CD4-positive, alpha-beta T cell treated with Interleukin-4 for 4 hours (primary cell): Measurements from ENCODE around the gene ZNF783.
"Not testable (repeated sequence)": the region's sequence is repeated elsewhere in the genome, so short reads cannot be mapped to it uniquely, and the experiment has no call there.

Experiments
- DNase-seq: peaks from one replicate; pipeline ENCODE4 v3.0.0-alpha.2; 2020

Gene ZNF783

DNA sequence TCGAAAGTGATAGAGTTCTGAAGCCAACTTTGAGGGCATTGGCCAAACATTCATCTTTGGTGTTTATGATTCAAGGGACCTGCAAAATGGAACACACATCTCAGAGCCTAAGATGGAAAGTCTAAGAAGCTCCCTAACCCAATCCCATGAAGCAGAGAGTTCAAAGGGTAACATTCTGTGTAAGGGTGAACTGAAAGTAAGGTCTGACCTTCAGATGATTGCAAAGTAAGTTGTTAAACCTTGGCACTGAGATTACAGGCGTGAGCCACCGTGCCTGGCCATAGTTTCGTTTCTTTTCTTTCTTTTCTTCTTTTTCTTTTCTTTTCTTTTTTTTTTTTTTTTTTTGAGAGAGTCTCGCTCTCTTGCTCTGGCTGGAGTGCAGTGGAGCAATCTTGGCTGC, 20.3 kb upstream of the ZNF783 start:
- DNase-seq = no peak

DNA sequence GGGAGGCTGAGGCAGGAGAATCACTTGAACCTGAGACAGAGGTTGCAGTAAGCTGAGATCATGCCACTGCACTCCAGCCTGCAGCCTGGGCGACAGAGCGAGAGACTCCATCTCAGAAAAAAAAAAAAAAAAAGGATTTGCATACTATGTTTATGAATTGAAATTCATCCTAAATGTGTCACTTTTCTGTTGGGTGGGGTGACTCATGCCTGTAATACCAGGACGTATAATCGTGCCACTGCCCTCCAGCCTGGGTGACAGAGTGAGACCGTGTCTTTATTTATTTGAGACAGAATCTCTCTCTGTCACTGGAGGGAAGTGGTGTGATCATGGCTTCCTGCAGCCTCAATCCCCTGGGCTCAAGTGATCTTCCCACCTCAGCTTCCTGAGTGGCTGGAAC, 16.8 kb upstream of the ZNF783 start:
- DNase-seq = peak; percentile 18

DNA sequence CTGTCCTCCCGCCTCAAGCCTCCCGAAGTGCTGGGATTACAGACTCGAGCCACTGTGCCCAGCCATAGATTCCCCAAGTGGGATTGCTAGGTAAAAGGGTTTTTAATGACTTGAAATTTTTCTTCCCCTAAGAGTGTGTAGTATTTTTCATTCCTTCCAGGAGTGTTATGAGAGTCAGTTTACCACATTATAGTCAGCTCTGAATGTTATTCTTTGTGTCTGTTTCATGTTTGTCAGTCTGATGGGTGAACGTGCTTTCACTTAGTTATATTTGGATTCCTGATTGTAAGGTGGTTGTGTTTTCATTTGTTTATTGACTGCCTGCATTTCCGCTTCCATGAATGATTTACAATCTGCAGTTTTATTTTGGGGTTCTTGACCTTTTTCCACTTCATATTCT, 16.3 kb upstream of the ZNF783 start:
- DNase-seq = no peak

DNA sequence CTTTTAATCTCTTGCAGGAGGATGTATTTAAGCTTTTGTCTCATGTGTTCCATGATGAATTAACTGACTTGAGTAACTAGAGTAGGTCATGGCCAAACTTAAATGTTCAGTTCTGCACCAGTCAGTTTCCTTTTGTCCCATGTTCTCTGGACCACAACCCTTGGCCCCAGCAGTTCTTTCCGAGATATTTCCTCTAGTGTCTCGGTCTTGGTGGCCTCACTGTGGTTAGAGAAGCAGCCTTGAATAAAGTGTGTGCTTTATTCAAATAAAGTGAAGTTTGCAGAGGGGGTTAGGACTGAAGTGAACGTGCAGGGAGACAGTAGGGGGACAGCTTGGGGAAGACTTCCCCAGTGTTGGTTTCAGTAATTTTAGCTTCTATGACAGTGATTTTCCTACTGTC, 13.2 kb upstream of the ZNF783 start:
- DNase-seq = no peak

DNA sequence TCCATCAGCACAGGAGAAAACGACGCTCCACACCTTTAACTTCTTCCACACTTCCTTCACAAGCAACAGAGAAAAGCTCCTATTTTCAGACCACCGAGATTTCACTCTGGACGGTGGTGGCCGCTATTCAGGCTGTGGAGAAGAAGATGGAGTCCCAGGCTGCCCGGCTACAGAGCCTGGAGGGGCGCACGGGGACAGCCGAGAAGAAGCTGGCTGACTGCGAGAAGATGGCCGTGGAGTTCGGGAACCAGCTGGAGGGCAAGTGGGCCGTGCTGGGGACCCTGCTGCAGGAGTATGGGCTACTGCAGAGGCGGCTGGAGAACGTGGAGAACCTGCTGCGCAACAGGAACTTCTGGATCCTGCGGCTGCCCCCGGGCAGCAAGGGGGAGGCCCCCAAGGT, 11.8 kb upstream of the ZNF783 start:
- not testable (repeated sequence) for DNase-seq

DNA sequence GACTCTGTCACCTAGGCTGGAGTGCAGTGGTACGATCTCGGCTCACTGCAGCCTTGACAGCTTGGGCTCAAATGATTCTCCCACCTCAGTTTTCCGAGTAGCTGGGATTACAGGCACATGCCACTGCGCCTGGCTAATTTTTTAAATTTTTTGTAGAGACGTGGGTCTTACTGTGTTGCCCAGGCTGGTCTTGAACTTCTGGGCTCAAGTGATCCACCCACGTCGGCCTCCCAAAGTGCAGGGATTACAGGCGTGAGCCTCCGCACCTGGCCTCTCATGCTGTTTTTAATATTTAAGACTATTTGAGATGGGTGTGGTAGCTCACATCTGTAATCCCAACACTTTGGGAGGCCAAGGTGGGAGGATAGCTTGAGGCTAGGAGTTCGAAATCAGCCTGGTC, 10.5 kb upstream of the ZNF783 start:
- DNase-seq = not testable (repeated sequence)

DNA sequence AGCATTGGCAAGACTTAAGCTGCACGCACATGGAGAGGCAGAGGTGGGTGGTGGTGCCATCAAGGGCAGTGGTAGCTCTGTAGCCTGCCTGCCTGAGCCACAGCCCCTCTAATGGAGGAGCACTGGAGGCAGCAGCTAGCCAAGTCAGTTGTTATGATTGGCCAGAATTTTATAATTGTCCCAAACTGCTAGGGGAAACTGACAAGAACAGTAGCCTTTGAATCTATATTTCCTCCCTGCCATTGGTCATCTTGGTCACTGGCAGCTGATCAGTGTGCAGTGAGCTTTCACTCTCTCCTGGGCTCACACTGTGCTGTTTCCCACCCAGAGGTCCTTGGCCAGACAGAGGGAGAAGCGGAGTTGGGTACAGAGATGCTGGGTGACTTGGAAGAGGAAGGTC, 9.6 kb upstream of the ZNF783 start:
- no peak for DNase-seq

DNA sequence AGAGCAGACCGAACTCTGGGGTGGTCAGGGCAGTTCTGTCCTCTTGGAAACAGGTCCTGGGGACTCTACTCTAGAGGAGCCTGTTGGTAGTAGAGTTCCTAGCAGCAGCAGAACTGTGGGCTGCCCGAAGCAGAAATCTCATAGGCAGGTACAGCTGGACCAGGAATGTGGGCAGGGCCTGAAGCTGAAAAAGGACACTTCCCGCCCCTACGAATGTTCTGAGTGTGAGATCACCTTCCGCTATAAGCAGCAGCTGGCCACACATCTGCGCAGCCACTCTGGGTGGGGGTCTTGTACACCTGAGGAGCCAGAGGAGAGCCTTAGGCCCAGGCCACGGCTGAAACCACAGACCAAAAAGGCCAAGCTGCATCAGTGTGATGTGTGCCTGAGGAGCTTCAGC, 8.3 kb upstream of the ZNF783 start:
- DNase-seq = no peak

DNA sequence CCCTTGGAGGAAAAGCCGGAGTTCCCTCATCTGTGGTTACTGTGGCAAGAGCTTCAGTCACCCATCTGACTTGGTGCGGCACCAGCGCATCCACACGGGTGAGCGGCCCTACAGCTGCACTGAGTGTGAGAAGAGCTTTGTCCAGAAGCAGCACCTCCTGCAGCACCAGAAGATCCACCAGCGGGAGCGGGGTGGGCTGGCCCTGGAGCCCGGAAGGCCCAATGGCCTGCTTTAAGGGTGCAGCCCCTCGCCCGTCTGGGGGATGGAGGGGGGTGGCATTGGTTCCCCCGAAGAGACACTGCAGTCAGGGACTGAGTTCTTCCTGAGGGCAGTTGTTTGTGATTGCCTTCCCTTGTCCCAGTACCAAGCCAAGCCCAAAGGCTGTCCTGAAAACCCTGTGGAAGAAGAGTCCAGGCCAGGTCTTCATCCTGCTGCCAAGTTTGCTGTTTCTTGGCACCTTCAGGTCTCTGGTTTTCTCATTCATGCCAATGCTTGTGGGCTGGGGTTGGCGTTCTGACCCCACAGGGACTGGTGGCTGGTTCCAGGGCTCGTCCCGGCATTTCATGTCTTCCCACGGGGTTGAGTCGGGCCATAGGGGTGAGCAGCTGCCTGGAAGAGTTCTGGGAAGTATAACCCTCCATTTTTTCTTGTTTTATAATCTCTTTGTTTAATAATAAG, 7.7 kb upstream of the ZNF783 start:
- no peak for DNase-seq

DNA sequence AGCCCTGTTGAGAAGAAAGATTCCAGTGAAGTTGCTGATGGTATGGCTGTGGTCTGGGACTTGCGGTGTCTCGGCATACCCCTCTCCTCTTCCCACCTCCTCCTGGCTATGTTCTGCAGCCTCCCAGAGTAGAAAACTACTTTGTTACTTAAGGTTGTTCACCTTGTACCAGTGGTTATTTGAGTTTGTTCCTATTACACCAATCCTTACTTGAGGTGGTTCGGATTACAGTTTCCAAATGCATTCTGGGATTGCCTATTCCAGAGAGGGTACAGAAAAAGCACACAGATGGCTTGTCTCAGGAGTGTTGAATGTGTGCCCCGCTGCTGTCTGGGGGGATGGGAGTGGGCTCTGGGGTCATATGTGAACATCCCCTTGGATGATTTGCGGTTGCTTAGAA, 6.8 kb upstream of the ZNF783 start:
- no peak for DNase-seq

DNA sequence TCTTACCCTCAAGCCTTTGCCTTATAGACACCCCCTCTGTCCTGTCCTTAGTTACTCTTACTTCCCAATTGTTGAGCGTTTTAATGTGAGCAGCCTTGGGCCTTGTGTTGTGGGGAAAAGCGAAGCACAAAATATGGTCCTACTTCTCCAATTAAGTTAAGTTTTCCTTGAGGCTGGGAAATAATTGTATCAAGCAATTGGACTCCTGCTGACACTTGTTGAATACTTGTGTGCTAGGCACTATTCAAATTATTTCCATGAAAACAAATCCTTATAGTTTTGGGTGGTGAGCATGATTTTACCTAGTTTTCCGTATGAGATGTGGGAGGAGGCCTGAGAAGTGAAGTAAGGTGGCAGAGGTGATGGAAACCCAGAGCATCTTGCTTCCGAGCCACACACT, 5.4 kb upstream of the ZNF783 start:
- no peak for DNase-seq

DNA sequence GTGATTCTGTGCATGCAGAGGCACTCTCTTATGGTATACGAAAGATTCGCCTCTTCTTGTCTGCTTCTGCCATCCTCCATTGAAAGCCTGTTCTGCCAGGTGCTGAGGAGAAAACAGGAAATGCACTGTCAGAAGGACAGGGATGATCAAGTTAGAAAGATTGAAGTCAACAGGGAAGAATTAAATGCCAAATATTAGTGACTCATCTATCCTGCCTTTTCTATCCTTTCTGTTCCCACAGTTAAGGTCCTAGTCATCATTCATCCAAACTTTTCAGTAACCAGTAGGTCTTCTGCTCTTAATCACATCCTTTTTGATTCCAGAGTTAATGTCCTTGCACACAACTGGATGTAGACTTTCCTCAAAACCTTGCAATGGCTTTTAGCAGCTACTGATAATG, 4.8 kb upstream of the ZNF783 start:
- no peak for DNase-seq

DNA sequence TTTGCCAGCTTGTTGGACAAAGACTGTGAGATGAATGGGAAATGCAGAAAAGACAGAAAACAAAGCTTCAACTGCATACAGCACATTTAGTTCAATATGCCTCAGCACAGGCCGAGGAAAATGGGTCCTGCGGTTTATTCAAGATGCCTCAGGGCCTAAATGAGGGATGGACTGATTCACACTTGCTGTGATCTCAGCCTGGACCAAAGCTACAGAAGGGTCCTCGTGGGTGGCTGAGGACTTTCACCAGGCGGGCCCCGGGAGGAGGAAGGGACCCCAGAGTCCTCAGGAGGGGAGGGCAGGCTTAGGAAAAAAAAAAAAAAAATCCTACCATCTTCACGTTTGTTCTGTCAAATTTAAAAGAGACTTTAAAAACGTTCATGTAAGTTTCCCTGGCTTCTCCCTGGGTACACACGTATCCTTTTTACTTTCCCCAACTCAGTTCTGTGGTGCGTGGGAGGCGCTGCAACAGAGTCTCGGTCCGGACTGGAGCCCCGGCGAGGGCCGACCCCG, 624 bp upstream of the ZNF783 start:
- no peak for DNase-seq

DNA sequence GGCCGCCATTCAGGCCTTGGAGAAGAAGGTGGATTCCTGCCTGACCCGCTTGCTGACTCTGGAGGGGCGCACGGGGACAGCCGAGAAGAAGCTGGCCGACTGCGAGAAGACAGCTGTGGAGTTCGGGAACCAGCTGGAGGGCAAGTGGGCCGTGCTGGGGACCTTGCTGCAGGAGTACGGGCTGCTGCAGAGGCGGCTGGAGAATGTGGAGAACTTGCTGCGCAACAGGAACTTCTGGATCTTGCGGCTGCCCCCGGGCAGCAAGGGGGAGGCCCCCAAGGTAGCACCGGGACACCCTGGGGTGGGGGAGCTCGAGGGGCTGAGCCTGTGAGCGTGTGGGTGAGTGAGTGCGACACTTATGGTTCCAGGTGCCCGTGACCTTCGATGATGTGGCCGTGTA, 4.5 kb downstream of the ZNF783 start:
- DNase-seq = no peak

DNA sequence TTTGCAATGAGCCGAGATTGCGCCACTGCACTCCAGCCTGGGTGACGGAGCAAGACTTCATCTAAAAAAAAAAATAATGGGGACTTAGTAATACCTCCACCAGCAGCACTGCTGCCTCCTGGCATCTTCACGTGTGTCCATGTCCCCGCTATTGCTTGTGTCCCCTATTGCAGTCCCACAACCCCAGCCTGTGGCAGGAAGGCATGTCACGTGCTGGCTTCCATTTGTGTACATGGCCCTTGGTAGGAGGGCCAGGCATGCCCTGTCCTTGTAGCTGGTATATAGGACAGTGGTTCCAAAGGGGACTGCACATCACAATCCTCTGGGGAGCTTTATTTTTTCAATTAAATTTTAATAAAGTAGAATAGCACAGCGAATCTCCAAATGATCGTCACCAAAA, 5.7 kb downstream of the ZNF783 start:
- no peak for DNase-seq

DNA sequence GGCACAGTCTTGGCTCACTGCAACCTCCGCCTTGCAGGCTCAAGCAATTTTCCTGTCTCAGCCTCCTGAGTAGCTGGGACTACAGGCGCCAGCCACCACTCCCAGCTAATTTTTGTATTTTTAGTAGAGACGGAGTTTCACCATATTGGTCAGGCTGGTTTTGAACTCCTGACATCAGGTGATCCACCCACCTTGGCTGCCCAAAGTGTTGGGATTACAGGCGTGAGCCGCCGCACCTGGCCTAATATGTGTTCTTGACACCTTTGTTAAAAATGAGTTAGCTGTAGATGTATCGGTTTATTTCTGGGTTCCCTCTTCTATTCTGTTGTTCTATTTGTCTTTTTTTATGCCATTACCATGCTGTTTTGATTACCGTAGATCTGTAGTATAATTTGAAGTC, 12.4 kb downstream of the ZNF783 start:
- DNase-seq = not testable (repeated sequence)

DNA sequence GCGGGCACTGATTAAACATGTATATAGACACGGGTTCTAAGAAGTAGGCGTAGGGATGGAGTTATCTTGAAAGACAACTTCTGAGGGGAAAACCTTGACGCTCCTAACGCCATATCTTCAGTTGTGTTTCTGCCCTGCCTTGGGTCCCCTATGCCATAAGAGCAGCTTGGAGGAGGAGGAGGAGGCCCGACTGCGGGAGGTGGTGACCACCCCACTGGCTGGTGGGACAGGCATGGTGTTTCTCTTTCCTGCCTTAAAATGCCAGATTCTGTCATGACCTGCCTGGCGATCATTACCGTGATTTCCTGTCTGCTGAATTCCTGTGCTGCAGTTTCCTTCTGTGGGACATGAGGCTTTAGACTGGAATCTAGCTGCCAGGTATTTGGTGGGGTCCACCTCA, 15.9 kb downstream of the ZNF783 start:
- DNase-seq = no peak

DNA sequence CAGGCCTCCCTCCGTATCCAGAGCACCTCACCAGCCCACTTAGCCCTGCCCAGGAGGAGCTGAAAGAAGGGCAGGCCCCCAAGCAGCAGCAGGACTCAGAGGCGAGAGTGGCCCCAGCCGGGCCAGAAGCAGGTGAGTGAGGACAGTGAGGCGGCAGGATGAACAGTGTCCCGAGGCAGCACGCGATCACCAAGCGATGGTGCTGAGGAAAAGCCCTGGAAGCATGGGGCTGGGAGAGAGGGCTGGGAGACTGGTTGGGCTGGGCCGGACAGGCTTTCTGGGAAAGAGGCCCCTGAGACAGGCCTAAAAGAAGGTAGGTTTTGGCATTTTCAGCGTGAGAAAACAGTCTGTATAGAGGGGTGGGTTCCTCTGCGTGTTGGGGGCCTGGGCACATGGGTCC, 16.4 kb downstream of the ZNF783 start:
- DNase-seq = no peak

DNA sequence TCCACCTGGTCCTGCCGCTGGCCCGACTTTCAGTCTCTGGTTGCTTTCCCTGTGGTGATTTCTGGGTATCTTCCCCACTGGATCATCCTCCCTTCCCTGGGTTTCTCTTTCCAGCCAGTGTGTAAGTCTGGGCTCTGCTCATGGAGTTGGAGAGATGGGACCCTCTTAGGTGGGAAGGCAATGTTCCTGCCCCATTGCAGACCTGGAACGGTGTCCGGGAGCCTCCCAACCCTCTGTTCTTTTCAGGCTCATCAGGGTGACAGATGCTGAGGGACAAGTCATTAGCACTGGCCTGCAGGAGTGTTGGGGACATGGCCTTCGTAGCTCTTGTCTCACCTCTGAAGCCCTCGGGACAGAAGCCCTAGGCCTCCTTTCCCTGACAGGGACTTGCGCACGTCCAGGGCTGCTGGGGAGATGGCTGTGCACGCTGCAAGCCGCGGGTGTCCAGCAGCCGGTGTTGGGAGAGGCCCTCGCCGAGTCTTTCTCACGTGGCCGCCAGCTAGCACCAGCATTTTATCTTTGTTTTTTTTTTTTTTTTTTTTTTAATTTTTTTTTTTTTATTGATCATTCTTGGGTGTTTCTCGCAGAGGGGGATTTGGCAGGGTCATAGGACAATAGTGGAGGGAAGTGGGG, 17.2 kb downstream of the ZNF783 start:
- DNase-seq = no peak

DNA sequence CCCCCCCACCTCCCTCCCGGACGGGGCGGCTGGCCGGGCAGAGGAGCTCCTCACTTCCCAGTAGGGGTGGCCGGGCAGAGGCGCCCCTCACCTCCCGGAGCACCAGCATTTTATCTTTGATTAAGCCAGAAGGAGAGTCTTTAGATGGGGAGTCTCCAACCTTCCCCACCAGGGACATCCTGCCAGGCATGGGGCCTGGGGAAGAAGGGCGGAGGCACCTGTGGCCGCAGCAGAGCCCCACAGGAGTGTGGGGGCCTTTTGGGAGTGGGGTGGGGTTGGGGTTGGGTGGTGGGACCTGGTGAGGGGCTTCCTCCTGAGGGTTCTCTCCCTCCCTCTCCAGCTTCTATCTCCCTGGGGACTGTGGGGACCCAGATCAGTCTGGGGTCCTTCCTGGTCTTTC, 18.2 kb downstream of the ZNF783 start:
- no peak for DNase-seq

DNA sequence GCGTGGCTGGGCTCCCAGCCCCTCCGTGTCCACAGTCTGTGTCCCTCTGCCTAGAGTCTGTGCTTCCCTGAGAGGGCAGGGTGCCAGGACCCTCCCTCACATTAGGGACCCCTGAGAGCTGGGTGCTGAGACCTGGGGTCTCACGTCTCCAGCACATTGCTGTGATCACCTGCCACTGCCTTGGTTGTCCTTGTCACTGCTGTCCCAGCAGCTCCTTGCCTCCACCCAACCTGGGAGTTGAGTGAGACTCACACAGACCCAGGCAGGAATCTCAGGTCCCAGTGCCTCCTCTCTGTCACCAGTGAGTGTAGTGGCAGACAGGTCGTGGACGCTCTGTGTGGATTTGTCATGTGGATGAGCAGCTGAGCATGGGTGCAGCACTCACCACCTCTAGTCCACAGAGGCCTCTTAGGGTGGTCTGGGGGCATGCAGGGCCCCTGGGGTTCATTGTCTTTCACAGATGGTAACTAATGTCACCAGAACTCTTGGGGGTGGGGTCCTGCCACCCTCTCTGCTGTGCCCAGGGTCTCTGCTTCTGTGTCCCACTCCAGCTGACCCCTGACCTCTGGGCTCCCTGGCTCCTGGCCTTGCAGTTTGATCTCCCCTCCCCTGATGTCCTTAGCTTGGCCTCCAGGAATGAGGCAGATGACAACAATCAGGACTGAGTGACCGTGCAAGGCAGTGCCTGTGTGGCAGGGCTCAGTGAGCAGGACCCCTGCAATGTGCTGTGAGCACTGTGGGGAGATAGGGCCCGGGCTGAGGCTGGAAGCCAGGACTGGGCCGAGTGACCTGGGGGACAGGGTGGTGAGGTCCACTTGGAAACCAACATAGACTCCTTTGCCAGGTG, 18.9 kb downstream of the ZNF783 start:
- no peak for DNase-seq

DNA sequence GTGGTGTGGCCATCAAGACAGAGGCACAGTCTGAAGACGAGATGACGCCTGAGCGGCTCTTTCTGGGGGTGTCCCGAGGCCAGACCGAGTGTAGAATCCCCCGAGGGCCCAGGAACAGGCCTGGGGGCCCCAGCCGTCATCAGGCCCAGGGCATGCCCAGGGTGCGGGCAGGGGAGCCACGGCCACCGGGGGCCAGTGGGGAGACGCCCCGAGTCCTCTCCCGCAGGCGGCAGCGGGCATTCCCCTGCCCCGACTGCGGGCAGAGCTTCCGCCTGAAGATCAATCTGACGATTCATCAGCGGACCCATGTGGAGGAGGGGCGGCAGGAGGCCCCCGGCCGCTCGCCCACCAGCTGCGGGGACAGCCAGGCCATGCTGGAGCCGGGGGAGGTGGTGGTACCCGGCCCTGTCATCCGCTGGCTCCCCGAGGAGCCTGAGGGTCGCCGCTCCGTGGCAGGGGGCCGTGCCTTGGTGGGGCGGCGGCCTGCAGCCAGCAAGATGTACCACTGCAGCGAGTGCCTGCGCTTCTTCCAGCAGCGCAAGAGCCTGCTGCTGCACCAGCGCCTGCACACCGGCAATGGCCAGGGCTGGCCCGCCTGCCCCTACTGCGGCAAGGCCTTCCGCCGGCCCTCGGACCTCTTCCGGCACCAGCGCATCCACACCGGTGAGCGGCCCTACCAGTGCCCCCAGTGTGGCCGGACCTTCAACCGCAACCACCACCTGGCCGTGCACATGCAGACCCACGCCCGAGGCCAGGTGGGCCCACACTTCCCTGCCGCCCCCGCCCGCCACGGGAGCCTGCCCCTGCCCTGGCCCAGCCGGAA, 19.7 kb downstream of the ZNF783 start:
- DNase-seq = no peak

DNA sequence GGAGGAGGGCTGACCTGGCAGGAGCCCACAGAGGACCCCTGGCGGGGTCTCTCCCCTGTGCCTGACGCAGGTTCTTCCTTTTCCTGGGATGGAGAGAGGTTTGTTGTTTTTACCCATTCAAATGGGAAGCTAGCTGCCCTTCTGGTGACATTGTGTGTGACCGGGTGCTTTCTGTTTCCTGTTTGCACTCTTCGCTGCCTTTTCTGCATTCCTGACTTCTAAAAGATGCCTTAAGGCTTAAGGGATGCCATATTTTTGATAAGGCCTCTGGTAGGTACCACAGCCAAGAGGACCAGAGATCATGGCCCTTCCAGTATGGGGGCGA, 20.3 kb downstream of the ZNF783 start:
- DNase-seq = no peak
